GM18909 (cell line): ENCODE data around the gene CNTNAP4.

Experiments used
- ATAC-seq: cut with Tn5 transposase; IDR thresholded peaks from one replicate; pipeline ENCODE4 v1.9.1; 2021; ENCODE audit warnings: mild to moderate bottlenecking; ENCODE audit not compliant: unreplicated experiment, poor library complexity

The CNTNAP4 gene

DNA sequence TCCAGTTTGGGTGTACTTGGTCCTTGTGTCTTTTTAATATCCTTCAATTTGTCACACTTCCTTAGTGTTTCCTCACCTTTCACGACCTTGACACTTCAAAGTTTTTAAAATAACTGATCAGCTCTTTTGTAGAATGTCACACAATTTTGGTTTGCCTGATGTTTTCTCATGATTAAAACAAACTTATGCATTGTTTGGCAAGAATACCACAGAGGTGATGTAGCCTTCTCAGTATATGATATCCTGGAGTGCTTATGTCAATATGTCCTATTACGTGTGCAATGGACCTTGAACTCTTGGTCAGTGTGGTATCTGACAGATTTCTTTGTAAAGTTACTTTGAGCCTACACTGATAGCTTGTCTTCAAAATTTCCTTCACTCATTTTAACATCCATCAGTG lies 297.4 kb downstream of the CNTNAP4 start:
- no peak for ATAC-seq

DNA sequence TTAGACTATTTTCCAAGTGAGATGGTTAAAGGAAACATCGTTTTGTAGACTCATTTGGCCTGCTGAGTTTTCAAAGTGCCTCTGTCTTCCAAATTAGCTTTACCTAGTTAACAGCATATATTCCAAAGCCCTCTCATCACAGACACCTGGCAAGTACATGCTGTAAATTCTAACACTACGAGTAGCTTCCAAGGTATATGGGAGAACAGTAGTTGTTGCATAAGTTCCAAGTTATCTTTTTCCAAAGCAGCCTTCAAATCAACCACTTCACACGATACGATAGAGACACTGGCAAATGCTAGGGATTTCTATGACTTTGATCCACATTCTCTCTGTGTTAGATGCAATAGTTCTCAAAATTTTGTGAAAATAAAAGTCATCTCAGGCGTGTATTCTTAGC lies 299.3 kb downstream of the CNTNAP4 start:
- ATAC-seq, result no peak

DNA sequence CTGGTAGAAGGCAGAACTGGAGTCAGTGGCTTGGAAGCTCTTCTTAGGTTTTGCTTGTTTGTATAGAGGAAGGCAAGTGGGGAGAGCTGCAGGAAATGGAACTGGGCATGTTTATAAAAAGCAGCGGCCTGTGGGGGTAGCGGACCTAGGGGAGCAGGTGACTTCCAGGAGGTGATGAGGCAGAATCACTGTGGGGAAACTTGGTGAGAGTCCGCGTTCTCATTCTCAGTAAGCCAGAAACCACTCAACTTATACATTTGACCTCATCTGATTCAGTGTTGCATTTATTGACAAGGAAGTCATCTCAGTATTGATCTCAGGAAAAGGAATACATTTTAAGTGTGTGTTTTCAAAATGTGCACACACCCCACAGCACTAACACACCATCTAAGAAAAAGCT lies 299.8 kb downstream of the CNTNAP4 start:
- ATAC-seq, result peak; percentile 83

DNA sequence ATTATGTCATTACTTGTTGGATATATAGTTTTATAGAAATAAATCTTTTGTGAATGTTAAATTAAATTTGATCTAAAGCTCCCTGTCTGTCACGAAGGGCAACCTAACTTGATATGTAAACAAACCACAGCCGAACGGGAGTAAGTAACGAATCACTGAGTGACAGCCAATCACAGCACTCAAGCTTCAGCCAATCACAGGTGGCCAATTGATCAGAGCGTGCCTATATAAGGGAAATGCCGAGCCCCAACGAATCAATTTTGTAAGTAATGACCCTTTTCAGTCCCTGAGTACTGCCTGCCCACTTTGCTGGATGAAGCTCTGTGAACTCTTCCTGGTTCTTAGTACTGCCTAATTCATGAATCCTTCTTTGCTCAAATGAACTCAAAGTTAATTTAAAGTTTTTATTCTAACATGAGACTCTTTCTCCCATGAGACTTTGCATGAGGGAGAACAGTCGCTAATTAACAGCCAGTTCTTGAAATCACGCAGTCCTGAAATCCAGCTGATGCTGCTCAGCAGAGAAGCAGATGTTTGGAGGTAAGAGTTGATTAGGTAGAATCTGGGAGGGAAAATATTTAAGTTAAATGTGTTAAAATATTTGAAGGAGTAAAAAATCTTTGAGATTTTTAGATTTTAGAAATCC lies 302.2 kb downstream of the CNTNAP4 start:
- no peak for ATAC-seq

DNA sequence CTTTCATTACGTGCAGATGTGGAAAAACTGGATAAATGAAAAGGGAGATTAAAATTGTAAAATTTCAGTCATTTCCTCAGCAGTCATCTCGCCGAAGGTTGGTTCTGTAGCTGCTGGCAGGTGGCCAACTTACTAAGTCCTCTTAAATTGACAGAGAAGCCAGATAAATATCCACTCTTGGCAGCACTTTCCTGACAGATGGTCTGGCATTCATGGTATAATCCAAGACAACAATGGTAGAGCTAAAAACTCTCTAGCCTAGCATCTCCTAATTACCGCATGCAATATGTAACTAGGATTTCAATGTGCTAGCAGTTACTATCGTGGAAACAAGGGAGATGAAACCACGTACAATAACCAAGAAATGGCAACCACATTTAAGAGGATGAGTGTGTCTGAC lies 306.3 kb downstream of the CNTNAP4 start:
- no peak for ATAC-seq

DNA sequence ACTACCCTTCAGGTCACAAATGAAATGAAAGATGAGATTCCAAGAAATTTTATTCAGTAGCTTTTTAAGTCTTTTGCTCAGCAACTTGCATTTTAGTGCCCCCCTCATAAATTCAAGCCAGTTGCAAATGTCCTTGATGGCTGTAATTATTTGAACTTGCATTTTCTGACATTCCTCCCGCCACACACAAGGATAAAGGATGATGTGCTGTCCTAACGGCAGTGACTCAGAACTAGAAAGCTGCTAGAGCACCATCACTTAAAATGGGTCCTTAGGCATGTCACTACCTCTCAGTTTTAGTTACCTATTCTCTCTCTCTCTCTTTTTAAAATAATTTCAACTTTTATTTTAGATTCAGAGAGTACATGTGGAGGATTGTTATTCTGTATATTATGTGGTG lies 306.7 kb downstream of the CNTNAP4 start:
- no peak for ATAC-seq

DNA sequence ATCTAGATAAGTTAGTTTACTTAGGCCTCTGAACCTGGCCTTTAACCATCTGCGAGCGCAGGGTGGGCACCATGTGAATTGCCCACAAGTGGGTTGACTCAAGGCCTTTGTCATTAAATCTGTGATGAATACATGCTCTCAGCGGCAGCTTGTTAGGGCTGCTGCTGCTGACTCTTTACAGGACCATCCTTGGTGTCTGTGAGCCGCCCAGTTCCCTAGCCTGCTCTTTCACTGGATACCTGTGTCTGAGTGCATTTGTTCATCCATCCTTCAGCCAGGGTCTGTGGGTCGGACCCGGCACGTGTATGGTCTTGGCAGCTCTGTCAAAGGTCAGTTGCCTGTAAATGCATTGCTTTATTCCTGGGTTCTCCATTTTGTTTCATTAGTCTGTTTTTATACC lies 321.3 kb downstream of the CNTNAP4 start:
- no peak for ATAC-seq

DNA sequence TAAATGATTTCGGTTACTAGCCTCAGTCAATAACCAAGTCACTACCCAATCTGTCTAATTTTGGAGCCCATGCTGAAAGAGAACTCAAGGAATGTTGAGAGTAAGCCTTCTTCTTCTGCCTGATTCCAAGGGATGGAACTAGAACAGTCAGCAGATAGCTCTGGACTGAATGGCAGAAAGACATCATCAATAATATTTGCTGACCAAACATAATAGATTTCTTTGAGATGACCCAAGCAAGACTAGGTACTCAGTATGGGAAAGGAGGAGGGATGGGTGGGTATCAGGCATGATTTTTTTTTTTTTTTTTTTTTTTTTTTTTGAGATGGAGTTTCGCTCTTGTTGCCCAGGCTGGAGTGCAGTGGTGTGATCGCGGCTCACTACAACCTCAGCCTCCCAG lies 330.1 kb downstream of the CNTNAP4 start:
- ATAC-seq, result no peak
